ENCODE results near the gene KIF26A. TPM values are rescaled to one million over a fixed set of nuclear protein-coding genes. Genes with fewer than 3 reads are reported as not detected.

KIF26A gene
- total RNA-seq, 1 donor from 2014 or later, result 7.0 TPM

DNA sequence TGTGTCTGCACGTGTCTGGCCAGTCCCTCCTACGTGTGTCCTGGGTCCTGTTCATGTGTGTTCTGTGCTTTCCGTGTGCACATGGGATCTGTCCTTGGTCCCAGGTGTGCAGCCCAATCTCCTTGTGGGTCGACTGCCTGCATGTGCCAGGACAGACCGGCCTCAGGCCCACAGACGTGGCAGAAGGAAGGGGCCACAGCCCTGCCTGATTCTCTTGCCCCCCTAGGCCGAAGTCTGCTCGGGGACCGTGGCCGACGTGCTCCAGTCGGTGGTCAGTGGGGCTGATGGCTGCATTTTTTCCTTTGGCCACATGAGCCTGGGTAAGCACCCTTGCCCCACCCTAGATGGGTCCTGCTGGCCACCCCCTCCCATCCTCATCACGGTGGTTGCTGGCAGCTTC, 34.0 kb downstream of the KIF26A start:
- TF ChIP-seq, protein P1, sequence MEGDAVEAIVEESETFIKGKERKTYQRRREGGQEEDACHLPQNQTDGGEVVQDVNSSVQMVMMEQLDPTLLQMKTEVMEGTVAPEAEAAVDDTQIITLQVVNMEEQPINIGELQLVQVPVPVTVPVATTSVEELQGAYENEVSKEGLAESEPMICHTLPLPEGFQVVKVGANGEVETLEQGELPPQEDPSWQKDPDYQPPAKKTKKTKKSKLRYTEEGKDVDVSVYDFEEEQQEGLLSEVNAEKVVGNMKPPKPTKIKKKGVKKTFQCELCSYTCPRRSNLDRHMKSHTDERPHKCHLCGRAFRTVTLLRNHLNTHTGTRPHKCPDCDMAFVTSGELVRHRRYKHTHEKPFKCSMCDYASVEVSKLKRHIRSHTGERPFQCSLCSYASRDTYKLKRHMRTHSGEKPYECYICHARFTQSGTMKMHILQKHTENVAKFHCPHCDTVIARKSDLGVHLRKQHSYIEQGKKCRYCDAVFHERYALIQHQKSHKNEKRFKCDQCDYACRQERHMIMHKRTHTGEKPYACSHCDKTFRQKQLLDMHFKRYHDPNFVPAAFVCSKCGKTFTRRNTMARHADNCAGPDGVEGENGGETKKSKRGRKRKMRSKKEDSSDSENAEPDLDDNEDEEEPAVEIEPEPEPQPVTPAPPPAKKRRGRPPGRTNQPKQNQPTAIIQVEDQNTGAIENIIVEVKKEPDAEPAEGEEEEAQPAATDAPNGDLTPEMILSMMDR (IDR thresholded peaks at IDR 0.05; ENCODE audit: unreplicated experiment), result no peak
- Mint-ChIP-seq H3K36me3 (ENCODE audit: insufficient read depth) (no peaks in the 10 kb centered on the region), H3K4me1 (ENCODE audit: low read depth) (peaks cover 9% of the 10 kb centered on the region), H3K4me3 (ENCODE audit: low read depth) (peak overlapping the region; percentile 29), H3K27me3 (peaks cover 5% of the 10 kb centered on the region), H3K27ac (peak overlapping the region; percentile 90), H3K9me3 (ENCODE audit: low read depth) (no peaks in the 10 kb centered on the region)
- no peak for DNase-seq (ENCODE audit: low spot score, unreplicated experiment)

DNA sequence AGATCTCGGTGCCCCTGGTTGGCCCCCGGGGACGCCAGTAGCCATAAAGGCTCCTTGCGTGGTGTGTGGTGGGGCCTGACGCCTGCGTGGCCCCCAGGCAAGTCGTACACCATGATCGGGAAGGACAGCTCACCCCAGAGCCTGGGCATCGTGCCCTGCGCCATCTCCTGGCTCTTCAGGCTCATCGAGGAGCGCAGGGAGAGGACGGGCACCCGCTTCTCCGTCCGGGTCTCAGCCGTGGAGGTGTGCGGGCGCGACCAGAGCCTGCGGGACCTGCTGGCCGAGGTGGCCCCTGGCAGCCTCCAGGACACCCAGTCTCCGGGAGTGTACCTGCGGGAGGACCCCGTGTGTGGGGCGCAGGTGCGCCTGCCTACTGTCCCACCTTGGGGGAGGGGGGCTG, 34.5 kb downstream of the KIF26A start:
- no peak for DNase-seq (ENCODE audit: low spot score, unreplicated experiment)
- Mint-ChIP-seq H3K4me3 (ENCODE audit: low read depth) (no peak overlapping the region), H3K27me3 (peaks cover 5% of the 10 kb centered on the region), H3K4me1 (ENCODE audit: low read depth) (peaks cover 9% of the 10 kb centered on the region), H3K27ac (no peak overlapping the region), H3K36me3 (ENCODE audit: insufficient read depth) (no peaks in the 10 kb centered on the region), H3K9me3 (ENCODE audit: low read depth) (no peaks in the 10 kb centered on the region)
- TF ChIP-seq, protein P1 (IDR thresholded peaks at IDR 0.05; ENCODE audit: unreplicated experiment), result no peak

DNA sequence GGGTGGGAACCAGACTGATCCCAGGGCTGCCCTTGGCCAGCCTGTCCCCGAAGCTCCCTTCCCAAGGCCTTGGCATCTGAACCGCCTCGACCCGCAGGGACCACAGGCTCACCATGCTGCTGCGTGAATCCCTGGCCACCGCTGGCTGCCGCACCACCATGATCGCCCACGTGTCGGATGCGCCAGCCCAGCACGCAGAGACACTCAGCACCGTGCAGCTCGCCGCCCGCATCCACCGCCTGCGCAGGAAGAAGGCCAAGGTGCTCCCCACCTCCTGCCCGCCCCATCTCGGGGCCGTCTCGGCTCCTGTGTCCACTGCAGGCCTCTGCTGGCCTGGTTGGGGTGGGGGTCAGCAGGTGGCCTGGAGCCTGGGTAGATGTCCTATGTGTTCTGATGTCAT, 35.7 kb downstream of the KIF26A start:
- Mint-ChIP-seq H3K27ac (no peak overlapping the region), H3K9me3 (ENCODE audit: low read depth) (no peaks in the 10 kb centered on the region), H3K27me3 (peaks cover 5% of the 10 kb centered on the region), H3K4me1 (ENCODE audit: low read depth) (peaks cover 9% of the 10 kb centered on the region), H3K36me3 (ENCODE audit: insufficient read depth) (no peaks in the 10 kb centered on the region), H3K4me3 (ENCODE audit: low read depth) (no peak overlapping the region)
- no peak for DNase-seq (ENCODE audit: low spot score, unreplicated experiment)
- TF ChIP-seq, protein P1 (IDR thresholded peaks at IDR 0.05; ENCODE audit: unreplicated experiment), result no peak

DNA sequence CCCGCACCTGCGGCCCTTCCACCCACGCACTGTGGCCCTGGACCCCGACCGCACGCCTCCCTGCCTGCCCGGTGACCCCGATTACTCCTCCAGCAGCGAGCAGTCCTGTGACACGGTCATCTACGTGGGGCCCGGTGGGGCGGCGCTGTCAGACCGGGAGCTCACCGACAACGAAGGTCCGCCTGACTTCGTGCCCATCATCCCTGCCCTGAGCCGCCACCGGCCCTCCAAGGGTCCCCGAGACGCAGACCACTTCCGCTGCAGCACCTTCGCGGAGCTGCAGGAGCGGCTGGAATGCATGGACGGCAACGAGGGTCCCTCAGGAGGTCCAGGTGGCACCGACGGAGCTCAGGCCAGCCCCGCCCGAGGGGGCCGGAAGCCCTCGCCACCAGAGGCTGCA, 36.7 kb downstream of the KIF26A start:
- no peak overlapping the region for H3K27ac Mint-ChIP-seq
- no peaks in the 10 kb centered on the region for H3K9me3 Mint-ChIP-seq (ENCODE audit: low read depth)
- no peak for DNase-seq (ENCODE audit: low spot score, unreplicated experiment)
- no peaks in the 10 kb centered on the region for H3K36me3 Mint-ChIP-seq (ENCODE audit: insufficient read depth)
- H3K27me3 Mint-ChIP-seq, result peaks cover 3% of the 10 kb centered on the region
- H3K4me1 Mint-ChIP-seq (ENCODE audit: low read depth), result peaks cover 8% of the 10 kb centered on the region
- H3K4me3 Mint-ChIP-seq (ENCODE audit: low read depth), result no peak overlapping the region
- TF ChIP-seq, protein P1 (IDR thresholded peaks at IDR 0.05; ENCODE audit: unreplicated experiment), result no peak

DNA sequence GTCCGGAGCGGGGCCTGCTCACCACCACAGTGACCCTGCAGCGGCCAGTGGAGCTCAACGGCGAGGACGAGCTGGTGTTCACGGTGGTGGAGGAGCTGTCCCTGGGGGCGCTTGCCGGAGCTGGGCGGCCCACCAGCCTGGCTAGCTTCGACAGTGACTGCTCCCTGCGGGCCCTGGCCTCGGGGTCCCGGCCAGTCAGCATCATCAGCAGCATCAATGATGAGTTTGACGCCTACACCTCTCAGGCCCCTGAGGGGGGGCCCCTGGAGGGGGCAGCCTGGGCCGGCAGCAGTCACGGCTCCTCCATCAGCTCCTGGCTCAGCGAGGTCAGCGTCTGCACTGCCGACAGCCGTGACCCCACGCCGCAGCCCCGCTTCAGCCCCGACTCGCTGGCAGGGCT, 37.4 kb downstream of the KIF26A start:
- H3K4me1 Mint-ChIP-seq (ENCODE audit: low read depth), result peaks cover 6% of the 10 kb centered on the region
- H3K36me3 Mint-ChIP-seq (ENCODE audit: insufficient read depth), result no peaks in the 10 kb centered on the region
- no peak overlapping the region for H3K27ac Mint-ChIP-seq
- TF ChIP-seq, protein P1 (IDR thresholded peaks at IDR 0.05; ENCODE audit: unreplicated experiment), result no peak
- H3K27me3 Mint-ChIP-seq, result no peaks in the 10 kb centered on the region
- DNase-seq (ENCODE audit: low spot score, unreplicated experiment), result no peak
- H3K9me3 Mint-ChIP-seq (ENCODE audit: low read depth), result no peaks in the 10 kb centered on the region
- no peak overlapping the region for H3K4me3 Mint-ChIP-seq (ENCODE audit: low read depth)

All from progenitor cell of endocrine pancreas (in vitro differentiated cells).